BE2C (cell line): ENCODE measurements around the gene LRRC9.
"Not testable (repeated sequence)": the region's sequence is repeated elsewhere in the genome, so short reads cannot be mapped to it uniquely, and the experiment has no call there.

ENCODE experiments used
- DNase-seq: peaks from one replicate; pipeline ENCODE4 v3.0.0-alpha.2; 2020
- H3K27me3 ChIP-seq: fragments of 250-450 bp; sonication (Bioruptor Pico); 2 replicates; pipeline ENCODE4 v1.5.1; 2020; ENCODE audit warnings: mild to moderate bottlenecking
- H3K36me3 ChIP-seq: fragments of 250-450 bp; sonication (Bioruptor Pico); 2 replicates; pipeline ENCODE4 v1.5.1; 2020; ENCODE audit warnings: mild to moderate bottlenecking
- H3K4me1 ChIP-seq: fragments of 250-450 bp; sonication (Bioruptor Pico); 2 replicates; pipeline ENCODE4 v1.5.1; 2020
- H3K4me3 ChIP-seq: 2 replicates; pipeline ENCODE4 v1.5.1; 2011; ENCODE audit warnings: low read depth, low read length
- H3K9me3 ChIP-seq: fragments of 250-450 bp; sonication (Bioruptor Pico); 2 replicates; pipeline ENCODE4 v1.5.1; 2020
- TF ChIP-seq, protein P1 (sequence below): IDR thresholded peaks from 2 replicates; pipeline ENCODE4 v1.5.1; 2012; ENCODE audit warnings: mild to moderate bottlenecking, low read depth, low read length

The LRRC9 gene

DNA sequence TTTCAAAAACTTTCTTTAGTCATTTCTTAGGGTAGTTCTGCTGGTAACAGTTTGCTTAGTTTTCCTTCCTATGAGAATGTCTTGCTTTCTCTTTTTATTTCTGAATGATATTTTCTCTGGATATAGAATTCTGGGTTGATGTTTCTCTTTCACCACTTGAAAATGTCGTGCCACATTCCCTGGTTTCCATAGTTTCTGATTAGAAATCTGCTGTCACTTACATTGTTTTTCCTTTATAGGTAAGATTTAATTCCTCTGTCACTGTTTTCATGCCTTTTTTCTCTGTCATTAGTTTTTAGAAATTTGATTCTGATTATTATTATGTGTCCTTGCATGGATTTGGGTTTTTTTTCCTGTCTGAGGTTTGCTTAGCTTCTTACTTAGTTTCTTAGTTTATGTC is 94.5 kb downstream of the LRRC9 start:
- TF ChIP-seq, protein P1, sequence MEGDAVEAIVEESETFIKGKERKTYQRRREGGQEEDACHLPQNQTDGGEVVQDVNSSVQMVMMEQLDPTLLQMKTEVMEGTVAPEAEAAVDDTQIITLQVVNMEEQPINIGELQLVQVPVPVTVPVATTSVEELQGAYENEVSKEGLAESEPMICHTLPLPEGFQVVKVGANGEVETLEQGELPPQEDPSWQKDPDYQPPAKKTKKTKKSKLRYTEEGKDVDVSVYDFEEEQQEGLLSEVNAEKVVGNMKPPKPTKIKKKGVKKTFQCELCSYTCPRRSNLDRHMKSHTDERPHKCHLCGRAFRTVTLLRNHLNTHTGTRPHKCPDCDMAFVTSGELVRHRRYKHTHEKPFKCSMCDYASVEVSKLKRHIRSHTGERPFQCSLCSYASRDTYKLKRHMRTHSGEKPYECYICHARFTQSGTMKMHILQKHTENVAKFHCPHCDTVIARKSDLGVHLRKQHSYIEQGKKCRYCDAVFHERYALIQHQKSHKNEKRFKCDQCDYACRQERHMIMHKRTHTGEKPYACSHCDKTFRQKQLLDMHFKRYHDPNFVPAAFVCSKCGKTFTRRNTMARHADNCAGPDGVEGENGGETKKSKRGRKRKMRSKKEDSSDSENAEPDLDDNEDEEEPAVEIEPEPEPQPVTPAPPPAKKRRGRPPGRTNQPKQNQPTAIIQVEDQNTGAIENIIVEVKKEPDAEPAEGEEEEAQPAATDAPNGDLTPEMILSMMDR, result no peak
- no peaks in the 10 kb centered on the region for H3K9me3 ChIP-seq
- H3K4me1 ChIP-seq, result no peaks in the 10 kb centered on the region
- no peak overlapping the region for H3K4me3 ChIP-seq
- no peak for DNase-seq
- H3K36me3 ChIP-seq, result no peaks in the 10 kb centered on the region
- no peaks in the 10 kb centered on the region for H3K27me3 ChIP-seq

DNA sequence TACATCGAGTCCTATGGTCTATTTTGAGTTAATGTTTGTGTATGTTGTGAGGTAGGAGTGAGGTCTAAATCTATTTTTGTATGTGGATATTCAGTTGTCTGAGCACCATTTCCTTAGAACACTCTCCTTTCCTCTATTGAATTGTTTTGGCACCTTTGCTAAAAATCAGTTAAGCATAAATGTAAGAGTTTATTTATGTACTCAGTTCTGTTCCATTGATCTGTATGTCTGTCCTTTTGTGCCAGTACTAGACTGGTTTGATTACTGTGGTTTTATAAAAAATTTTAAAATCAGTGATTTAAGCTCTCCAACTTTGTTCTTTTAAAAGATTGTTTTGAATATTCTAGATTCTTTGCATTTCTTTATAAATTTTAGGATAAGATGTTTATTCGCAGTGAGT is 101.7 kb downstream of the LRRC9 start:
- H3K36me3 ChIP-seq, result no peaks in the 10 kb centered on the region
- DNase-seq, result no peak
- TF ChIP-seq, protein P1, result no peak
- H3K4me3 ChIP-seq, result no peak overlapping the region
- no peaks in the 10 kb centered on the region for H3K4me1 ChIP-seq
- H3K27me3 ChIP-seq, result no peaks in the 10 kb centered on the region
- H3K9me3 ChIP-seq, result no peaks in the 10 kb centered on the region

DNA sequence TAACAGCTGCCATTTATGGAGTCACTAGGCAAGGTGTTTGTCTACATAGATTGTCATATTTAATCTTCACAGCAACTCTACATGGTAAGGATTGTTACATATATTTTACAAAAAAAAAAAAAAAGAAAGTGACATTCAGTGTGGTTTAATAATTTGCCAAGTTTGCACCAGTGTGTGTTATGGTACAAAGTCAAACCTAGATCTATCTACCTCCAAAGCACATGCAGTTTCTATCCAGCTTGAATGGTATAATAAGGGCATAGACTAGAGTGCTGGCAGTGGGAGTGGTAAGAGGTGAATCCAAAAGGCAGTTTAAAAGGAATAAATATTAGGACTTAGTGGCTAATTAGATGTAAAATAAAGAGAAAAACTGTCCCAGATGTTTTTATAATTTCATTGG is 105.6 kb downstream of the LRRC9 start:
- Histone ChIP-seq H3K9me3 (no peaks in the 10 kb centered on the region), H3K4me3 (no peak overlapping the region), H3K4me1 (no peaks in the 10 kb centered on the region), H3K27me3 (no peaks in the 10 kb centered on the region), H3K36me3 (no peaks in the 10 kb centered on the region)
- TF ChIP-seq, protein P1, result no peak
- DNase-seq, result no peak

DNA sequence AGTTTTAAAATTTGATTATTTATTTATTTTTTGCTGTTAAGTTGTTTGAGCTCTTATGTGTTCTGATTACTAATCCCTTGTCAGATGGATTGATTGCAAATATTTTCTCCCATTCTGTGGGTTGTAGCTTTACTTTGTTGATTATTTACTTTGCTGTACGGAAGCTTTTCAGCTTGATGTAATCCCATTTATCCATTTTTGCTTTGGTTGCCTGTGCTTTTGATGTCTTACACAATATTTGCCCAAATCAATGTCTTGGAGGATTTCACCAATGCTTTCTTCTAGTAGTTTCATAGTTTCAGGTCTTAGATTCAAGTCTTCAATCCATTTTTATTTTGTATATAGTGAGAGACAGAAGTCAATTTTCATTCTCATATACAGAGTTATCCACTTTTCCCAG is 115.2 kb downstream of the LRRC9 start:
- Histone ChIP-seq H3K4me3 (no peak overlapping the region), H3K36me3 (no peaks in the 10 kb centered on the region), H3K4me1 (no peaks in the 10 kb centered on the region), H3K9me3 (no peaks in the 10 kb centered on the region), H3K27me3 (no peaks in the 10 kb centered on the region)
- DNase-seq, result no peak
- TF ChIP-seq, protein P1, result no peak

DNA sequence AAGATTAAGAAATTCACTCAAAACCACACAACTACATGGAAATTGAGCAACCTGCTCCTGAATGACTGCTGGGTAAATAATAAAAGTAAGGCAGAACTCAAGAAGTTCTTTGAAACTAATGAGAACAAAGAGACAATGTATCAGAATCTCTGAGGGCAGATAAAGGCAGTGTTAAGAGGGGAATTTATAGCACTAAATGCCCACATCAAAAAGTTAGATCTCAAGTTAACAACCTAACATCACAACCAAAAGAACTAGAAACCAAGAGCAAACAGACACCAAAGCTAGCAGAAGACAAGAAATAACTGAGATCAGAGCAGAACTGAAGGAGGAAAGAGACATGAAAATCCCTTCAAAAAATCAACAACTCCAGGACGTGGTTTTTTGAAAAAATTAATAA is 128.0 kb downstream of the LRRC9 start:
- not testable (repeated sequence) for H3K4me1 ChIP-seq, H3K27me3 ChIP-seq, DNase-seq, H3K4me3 ChIP-seq, H3K36me3 ChIP-seq, H3K9me3 ChIP-seq

DNA sequence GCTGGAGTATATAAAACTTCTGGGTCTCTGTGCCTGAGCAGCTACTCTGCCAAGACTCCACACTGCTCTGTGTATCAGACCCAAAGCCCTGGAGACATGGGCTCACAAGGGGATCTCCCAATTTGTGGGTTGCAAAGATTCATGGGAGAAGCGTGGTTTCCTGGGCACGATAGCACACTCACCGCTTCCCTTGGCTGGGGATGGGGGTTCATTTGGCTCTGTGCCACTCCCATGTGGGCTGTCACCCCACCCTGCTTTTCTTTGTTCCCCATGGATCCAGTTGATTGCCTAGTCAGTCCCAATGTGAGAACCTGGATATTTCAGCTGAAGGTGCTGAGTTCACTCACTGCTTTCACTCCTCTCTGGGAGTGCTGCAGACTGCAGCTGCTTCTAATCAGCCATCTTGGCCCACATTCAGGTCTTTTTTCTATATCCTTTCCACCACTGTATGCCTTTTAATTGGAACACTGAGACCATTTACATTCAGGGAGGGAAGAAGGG is 131.8 kb downstream of the LRRC9 start:
- peaks cover 1% of the 10 kb centered on the region for H3K27me3 ChIP-seq
- no peaks in the 10 kb centered on the region for H3K36me3 ChIP-seq
- no peak for DNase-seq
- H3K4me3 ChIP-seq, result no peak overlapping the region
- H3K4me1 ChIP-seq, result no peaks in the 10 kb centered on the region
- no peaks in the 10 kb centered on the region for H3K9me3 ChIP-seq
- TF ChIP-seq, protein P1, result no peak

DNA sequence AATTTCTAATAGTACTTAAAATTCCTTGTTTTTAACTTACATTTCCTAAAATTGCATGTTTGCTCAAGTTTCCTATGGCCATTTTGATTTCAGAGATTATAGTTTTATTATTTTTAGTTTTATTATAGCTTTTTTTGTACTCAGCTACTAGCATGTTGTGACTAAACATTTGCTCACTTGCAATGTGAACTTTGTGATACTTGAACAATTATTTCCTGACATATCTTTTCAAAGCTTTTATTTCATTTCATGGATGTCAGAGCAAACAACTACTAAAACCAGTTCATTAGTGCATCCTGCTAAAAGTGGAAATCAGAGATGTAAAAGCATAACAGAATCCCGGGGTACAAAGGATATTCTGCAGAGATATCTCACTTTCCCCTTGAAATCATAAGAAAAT is 138.1 kb downstream of the LRRC9 start:
- TF ChIP-seq, protein P1, result no peak
- Histone ChIP-seq H3K9me3 (no peaks in the 10 kb centered on the region), H3K4me3 (no peak overlapping the region), H3K36me3 (no peaks in the 10 kb centered on the region), H3K27me3 (peaks cover 41% of the 10 kb centered on the region), H3K4me1 (no peaks in the 10 kb centered on the region)
- DNase-seq, result no peak
